Common myeloid progenitor, CD34-positive (primary cell): ENCODE data around the gene SLC27A2.

Source experiments
- CTCF ChIA-PET: fragments of 350-600 bp; sonication (Branson Sonifier 250); formaldehyde crosslinking; loops from one replicate; lab custom pipeline; 2021; ENCODE audit warnings: antibody characterized with exemption; lab: Charles Lee
- POLR2A ChIA-PET: fragments of 350-600 bp; sonication (Branson Sonifier 250); formaldehyde crosslinking; loops from one replicate; lab custom pipeline; 2021; ENCODE audit warnings: antibody characterized with exemption; lab: Charles Lee
- DNase-seq, 3 donors: peaks; one replicate each; pipeline versions ENCODE4 v3.0.0 to v3.0.0-alpha.2; 2013
- H3K27ac ChIP-seq, 2 experiments: 1 replicate in 1 of 2; 2 replicates in 1 of 2; pipeline ENCODE4 v1.7.0; 2013; ENCODE audit warnings: inconsistent platforms in 2 of 2, low read length in 2 of 2, mild to moderate bottlenecking in 2 of 2, low read depth in 1 of 2, moderate library complexity in 1 of 2; ENCODE audit not compliant: severe bottlenecking in 2 of 2, insufficient read depth in 1 of 2, poor library complexity in 1 of 2
- H3K27me3 ChIP-seq, 5 experiments: replicated peaks in 2 of 5; 1 replicate in 3 of 5; 2 replicates in 2 of 5; pipeline versions ENCODE4 v1.6.1 to v1.7.0; 2013; ENCODE audit warnings: low read length in 4 of 5, mild to moderate bottlenecking in 2 of 5, moderate library complexity in 2 of 5, inconsistent platforms in 1 of 5; ENCODE audit not compliant: insufficient read depth in 5 of 5, control insufficient read depth in 4 of 5
- H3K36me3 ChIP-seq, 4 experiments: 1 replicate in 2 of 4; 2 replicates in 2 of 4; pipeline versions ENCODE4 v1.6.1 to v1.7.0; 2013; ENCODE audit warnings: low read length in 3 of 4, control low read depth in 1 of 4, mild to moderate bottlenecking in 1 of 4; ENCODE audit not compliant: control insufficient read depth in 4 of 4, insufficient read depth in 4 of 4
- H3K4me1 ChIP-seq, 4 experiments: 1 replicate in 3 of 4; 2 replicates in 1 of 4; pipeline versions ENCODE4 v1.6.1 to v1.7.1; 2013; ENCODE audit warnings: low read length in 3 of 4, mild to moderate bottlenecking in 3 of 4, control low read depth in 1 of 4, inconsistent platforms in 1 of 4, moderate library complexity in 1 of 4; ENCODE audit not compliant: control insufficient read depth in 4 of 4, insufficient read depth in 4 of 4; ENCODE audit errors: control extremely low read depth in 1 of 4
- H3K4me3 ChIP-seq, 7 experiments: 1 replicate in 4 of 7; 2 replicates in 3 of 7; pipeline versions ENCODE4 v1.5.1 to v1.7.0; 2013; ENCODE audit warnings: mild to moderate bottlenecking in 7 of 7, low read length in 6 of 7, moderate library complexity in 6 of 7, inconsistent platforms in 2 of 7, low read depth in 2 of 7, control low read depth in 1 of 7; ENCODE audit not compliant: insufficient read depth in 4 of 7, control insufficient read depth in 1 of 7; ENCODE audit errors: extremely low read depth in 1 of 7
- H3K9me3 ChIP-seq, 5 experiments: 1 replicate in 4 of 5; 2 replicates in 1 of 5; pipeline versions ENCODE4 v1.6.1 to v1.7.1; 2013; ENCODE audit warnings: low read length in 4 of 5, mild to moderate bottlenecking in 2 of 5, inconsistent platforms in 1 of 5, low read depth in 1 of 5, moderate library complexity in 1 of 5; ENCODE audit not compliant: control insufficient read depth in 4 of 5, insufficient read depth in 2 of 5; ENCODE audit errors: control extremely low read depth in 1 of 5
- WGBS: methylation state at CpG from one replicate; pipeline ENCODE4 v1.1.5; 2013; ENCODE audit not compliant: insufficient coverage; 5-methylcytosine and 5-hydroxymethylcytosine counted together

SLC27A2 gene

GRCh38 chr15:50182219-50183013 is 420 bp downstream of the SLC27A2 start:
- peaks cover 7 to 23% (median 20%) of the 10 kb centered on the region in 4 experiments for H3K4me1 ChIP-seq
- peak; percentile 29 to 68 (median 49) for DNase-seq
- H3K9me3 ChIP-seq: no peaks in the 10 kb centered on the region
- peaks cover 0 to 1% (median 0%) of the 10 kb centered on the region in 4 experiments for H3K36me3 ChIP-seq
- H3K27ac ChIP-seq: no peak overlapping the region
- peak overlapping the region; percentile 53 to 86 (median 76) for H3K4me3 ChIP-seq
- WGBS: under 1% methylated on average over 73 of the region's 80 CpGs
- POLR2A ChIA-PET: interaction anchor here (0.8 to 0.9 kb wide), 2 partner anchors 80 to 134 kb away, joined by 3 read pairs; no protein-coding TSS in a partner anchor
- no peaks in the 10 kb centered on the region for H3K27me3 ChIP-seq
- CTCF ChIA-PET: interaction anchor here (0.6 to 3.8 kb wide), 11 partner anchors 8 to 256 kb away, joined by 3 to 23 read pairs (median 3); no protein-coding TSS in a partner anchor

GRCh38 chr15:50183112-50183794 is 1.3 kb downstream of the SLC27A2 start:
- POLR2A ChIA-PET: interaction anchor here (0.8 kb wide), 1 partner anchor 133 kb away, joined by 3 read pairs; no protein-coding TSS in a partner anchor
- CTCF ChIA-PET: interaction anchor here (0.8 to 3.8 kb wide), 5 partner anchors 15 to 132 kb away, joined by 3 to 23 read pairs (median 5); no protein-coding TSS in a partner anchor
- H3K27ac ChIP-seq: no peak overlapping the region
- DNase-seq: peak; percentile 33 to 81 (median 73)
- H3K4me3 ChIP-seq: peak overlapping the region in 6 of 7 experiments; percentile 65 to 86 (median 77)
- WGBS: 47% methylated on average over 2 of the region's 2 CpGs
- H3K27me3 ChIP-seq: no peaks in the 10 kb centered on the region
- H3K9me3 ChIP-seq: no peaks in the 10 kb centered on the region
- H3K4me1 ChIP-seq: peaks cover 7 to 23% (median 20%) of the 10 kb centered on the region in 4 experiments
- H3K36me3 ChIP-seq: peaks cover 0 to 7% (median 1%) of the 10 kb centered on the region in 4 experiments

- Histone ChIP-seq H3K9me3 (no peaks in the 10 kb centered on the region), H3K36me3 (peaks cover 0 to 7% (median 1%) of the 10 kb centered on the region in 4 experiments), H3K4me3 (no peak overlapping the region), H3K27me3 (no peaks in the 10 kb centered on the region), H3K4me1 (peaks cover 7 to 28% (median 21%) of the 10 kb centered on the region in 4 experiments), H3K27ac (no peak overlapping the region)
- POLR2A ChIA-PET: no interaction called here
- DNase-seq: no peak
- CTCF ChIA-PET: interaction anchor here (0.8 to 1.1 kb wide), 2 partner anchors 11 to 131 kb away, joined by 3 to 4 read pairs; no protein-coding TSS in a partner anchor
- 100% methylated on average over 1 of the region's 3 CpGs for WGBS
These were observed 3.0 kb downstream of the SLC27A2 start for GRCh38 chr15:50184863-50185504.

GRCh38 chr15:50186090-50186489 is 4.1 kb downstream of the SLC27A2 start:
- H3K27me3 ChIP-seq: no peaks in the 10 kb centered on the region
- no peak overlapping the region for H3K27ac ChIP-seq
- no peak for DNase-seq
- 90% methylated on average over 1 of the region's 4 CpGs for WGBS
- H3K36me3 ChIP-seq: peaks cover 0 to 10% (median 2%) of the 10 kb centered on the region in 4 experiments
- H3K4me1 ChIP-seq: peaks cover 7 to 29% (median 24%) of the 10 kb centered on the region in 4 experiments
- H3K9me3 ChIP-seq: no peaks in the 10 kb centered on the region
- ChIA-PET POLR2A (no interaction called here), CTCF (interaction anchor here (2.7 kb wide), 1 partner anchor 130 kb away, joined by 9 read pairs; no protein-coding TSS in a partner anchor)
- H3K4me3 ChIP-seq: no peak overlapping the region

GRCh38 chr15:50186752-50187151 is 4.8 kb downstream of the SLC27A2 start:
- DNase-seq: no peak
- Histone ChIP-seq H3K27ac (no peak overlapping the region), H3K4me3 (no peak overlapping the region), H3K27me3 (no peaks in the 10 kb centered on the region), H3K4me1 (peaks cover 7 to 25% (median 22%) of the 10 kb centered on the region in 4 experiments), H3K36me3 (peaks cover 0 to 14% (median 4%) of the 10 kb centered on the region in 4 experiments), H3K9me3 (no peaks in the 10 kb centered on the region)
- 80% methylated on average over 1 of the region's 1 CpG for WGBS
- ChIA-PET CTCF (interaction anchor here (1.4 to 2.7 kb wide), 2 partner anchors 76 to 129 kb away, joined by 3 to 9 read pairs; no protein-coding TSS in a partner anchor), POLR2A (no interaction called here)

GRCh38 chr15:50187525-50187924 is 5.5 kb downstream of the SLC27A2 start:
- ChIA-PET POLR2A (no interaction called here), CTCF (interaction anchor here (1.4 to 2.7 kb wide), 3 partner anchors 16 to 128 kb away, joined by 3 to 9 read pairs (median 4); no protein-coding TSS in a partner anchor)
- Histone ChIP-seq H3K27ac (no peak overlapping the region), H3K4me1 (peaks cover 7 to 22% (median 16%) of the 10 kb centered on the region in 4 experiments), H3K36me3 (peaks cover 2 to 14% (median 5%) of the 10 kb centered on the region in 4 experiments), H3K4me3 (no peak overlapping the region), H3K27me3 (no peaks in the 10 kb centered on the region), H3K9me3 (no peaks in the 10 kb centered on the region)
- no peak for DNase-seq
- 100% methylated on average over 2 of the region's 2 CpGs for WGBS
